NCI-H2107 (cell line): ENCODE measurements around the gene MAST2.
"Not testable (repeated sequence)": the region's sequence is repeated elsewhere in the genome, so short reads cannot be mapped to it uniquely, and the experiment has no call there.

ENCODE experiments used
- DNase-seq: peaks from one replicate; lab custom pipeline; 2025; lab: John Stamatoyannopoulos, UW

Gene MAST2

DNA sequence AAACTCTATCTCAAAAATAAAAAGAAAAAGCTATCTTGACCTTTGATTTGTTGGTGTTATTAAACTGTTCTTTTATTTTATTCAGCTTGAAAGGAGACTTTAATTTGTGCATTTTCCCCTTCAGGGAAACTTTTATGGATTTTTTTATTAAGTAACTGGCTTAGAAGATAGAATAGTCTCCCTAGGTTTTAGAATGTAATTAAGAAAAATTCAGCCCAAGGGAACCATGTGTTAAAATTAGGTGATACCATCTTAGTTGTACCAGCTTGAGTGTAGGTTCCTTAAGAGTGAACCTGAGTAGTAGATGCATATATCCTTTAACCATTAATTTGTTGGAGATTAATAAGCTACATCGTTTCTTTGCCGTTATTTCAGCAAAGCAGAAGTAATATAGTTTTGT is 11.4 kb downstream of the MAST2 start:
- DNase-seq = no peak

DNA sequence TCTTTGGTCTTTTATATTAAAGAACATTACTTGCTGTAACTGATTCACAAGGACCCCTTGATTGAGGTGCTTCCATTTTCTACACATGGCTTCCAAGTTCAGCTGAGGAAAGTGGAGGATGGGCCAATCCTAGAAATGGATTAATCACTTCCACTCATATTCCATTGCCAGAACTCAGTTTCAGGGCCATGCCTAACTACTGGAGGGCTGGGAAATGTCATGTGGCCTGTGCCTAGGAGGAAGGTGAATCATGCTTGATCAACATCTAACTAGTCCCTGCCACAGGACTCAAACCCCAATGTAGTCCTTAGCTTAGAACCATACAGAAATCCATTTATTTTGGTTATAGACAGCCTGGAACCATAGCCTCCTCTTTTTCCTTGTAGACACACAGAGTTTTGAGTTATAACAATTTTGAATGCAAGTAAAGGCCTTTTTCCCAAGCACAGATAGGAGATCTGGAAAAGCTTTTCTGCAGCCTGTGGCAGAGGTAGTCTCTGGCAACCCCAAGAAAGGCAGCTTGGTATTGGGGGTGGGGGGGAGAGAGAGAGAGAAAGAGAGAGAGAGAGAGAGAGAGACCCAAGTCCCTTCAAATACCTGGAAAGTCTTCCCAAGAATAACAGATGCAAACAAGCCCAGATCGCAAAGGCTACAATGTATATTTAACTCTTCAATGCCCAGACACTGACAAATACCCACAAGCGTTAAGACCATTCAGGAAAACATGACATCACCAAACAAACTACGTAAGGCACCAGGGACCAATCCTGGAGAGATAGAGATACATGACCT is 12.5 kb downstream of the MAST2 start:
- DNase-seq = no peak

DNA sequence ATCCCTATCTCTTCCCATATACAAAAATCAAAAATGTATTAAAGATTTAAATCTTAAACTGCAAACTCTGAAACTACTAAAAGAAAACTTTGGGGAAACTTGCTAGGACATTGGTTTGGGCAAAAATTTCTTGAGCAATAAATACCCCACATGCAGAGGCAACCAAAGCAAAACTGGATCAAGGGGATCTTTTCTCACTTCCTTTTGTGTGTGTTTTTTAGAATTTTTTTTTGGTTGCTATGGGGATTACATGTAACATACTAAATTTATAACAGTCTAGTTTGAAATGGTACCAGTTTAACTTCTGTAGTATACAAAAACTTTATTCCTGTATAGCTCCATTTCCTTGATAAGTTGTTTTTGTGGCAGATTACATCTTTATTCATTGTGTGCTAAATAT is 16.8 kb downstream of the MAST2 start:
- DNase-seq = no peak

DNA sequence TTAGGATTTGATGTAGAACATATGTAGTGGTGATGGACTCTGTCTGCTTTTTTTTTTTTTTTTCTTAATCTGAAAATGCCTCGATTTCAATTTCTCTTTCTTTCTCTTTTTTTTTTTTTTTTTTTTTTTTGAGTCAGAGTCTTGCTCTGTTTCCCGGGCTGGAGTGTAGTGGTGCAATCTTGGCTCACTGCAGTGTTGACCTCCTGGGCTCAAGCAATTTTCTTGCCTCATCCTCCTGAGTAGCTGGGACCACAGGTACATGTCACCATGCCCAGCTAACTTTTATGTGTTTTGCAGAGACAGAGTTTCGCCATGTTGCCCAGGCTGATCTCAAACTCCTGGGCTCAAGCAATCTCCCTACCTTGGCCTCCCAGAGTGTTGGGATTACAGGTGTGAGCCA is 17.4 kb downstream of the MAST2 start:
- DNase-seq = no peak

DNA sequence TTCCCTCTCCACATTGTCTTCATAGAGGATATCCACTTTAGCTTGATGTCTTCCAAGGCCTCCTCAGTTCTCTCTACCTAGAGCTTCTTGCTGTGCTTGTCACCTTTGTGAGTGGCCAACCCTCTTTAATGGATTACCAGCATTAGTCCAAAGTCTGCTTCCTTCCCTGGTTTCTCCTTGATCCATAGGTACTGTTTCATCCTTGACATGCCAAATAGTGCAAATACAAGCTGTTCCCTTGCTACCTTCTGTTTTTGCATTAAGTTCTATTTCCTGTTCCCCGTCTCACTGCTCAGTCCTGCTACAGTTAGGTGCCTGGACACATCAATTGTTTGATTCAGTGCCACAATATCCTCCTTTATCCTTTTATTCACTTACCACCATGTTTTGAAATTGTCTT is 19.2 kb downstream of the MAST2 start:
- no peak for DNase-seq

DNA sequence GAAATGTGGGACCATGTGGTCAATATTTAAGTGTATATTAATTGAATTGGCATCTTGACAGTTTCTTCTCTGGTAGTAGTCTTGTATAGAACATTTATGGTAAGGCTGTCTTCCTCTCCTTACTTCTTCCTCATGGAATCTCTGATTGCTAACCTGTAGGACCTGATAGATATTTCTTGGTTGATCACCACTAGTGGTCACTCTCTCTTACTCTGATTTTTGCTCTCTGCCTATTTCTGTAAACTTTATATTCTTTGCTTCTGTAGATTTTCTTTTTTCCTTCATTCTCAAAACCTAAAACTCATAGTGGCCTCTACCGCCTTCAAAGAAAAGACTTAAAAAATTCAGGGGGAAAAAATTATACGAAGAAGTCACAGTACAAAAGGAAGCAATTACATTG is 21.2 kb downstream of the MAST2 start:
- no peak for DNase-seq

DNA sequence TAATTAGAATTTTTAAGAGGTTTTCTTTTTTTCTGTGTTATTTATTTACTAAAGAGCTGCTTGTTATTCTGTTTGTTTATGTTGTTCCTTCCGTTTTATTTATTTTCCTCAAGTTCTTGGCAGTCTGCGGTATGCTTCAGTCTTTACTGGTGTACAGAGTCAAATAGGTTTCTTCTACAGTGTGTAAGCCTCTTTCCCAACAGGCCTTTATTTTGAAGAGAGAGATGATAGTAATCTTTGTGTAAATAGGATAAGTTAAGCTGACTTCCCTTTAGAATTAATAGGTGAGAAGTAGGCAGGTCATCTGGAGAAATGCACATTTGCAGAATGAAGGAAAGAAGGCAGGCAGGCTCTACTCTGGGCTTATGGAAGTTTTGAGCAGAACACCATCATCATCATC is 23.8 kb downstream of the MAST2 start:
- no peak for DNase-seq

DNA sequence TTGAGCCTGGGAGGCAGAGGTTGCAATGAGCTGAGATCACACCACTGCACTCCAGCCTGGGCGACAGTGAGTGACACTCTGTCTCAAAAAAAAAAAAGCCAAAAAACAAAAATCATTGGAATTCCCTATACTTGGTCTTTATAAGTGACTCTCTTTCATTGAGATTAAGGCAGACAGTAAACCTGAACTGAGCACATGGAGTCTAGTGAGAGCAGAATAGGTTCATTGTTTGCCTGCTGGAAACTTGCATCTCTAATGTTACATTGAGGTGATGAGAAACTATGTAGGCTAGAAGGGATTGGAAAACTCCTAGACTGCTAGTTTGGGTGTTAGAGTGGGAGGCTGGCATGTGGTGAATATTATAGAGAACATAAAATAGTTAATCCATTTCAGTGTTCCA is 25.4 kb downstream of the MAST2 start:
- DNase-seq = no peak

DNA sequence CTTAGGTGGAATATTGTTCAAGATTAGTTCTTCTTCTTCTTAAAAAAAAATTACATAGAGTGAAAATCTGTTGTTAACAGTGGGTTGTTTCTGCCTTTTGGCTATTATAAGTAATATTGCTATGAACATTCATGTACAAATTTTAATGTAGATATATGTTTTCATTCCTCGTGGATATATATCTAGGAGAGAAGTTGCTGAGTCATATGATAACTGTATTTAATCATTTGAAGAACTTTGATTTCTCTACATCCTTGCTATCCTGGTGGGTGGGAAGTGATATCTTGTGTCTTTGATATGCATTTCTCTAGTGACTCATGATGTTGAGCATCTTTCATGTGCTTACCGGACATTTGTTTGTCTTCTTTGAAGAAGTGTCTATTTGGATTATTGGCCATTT is 29.9 kb downstream of the MAST2 start:
- no peak for DNase-seq

DNA sequence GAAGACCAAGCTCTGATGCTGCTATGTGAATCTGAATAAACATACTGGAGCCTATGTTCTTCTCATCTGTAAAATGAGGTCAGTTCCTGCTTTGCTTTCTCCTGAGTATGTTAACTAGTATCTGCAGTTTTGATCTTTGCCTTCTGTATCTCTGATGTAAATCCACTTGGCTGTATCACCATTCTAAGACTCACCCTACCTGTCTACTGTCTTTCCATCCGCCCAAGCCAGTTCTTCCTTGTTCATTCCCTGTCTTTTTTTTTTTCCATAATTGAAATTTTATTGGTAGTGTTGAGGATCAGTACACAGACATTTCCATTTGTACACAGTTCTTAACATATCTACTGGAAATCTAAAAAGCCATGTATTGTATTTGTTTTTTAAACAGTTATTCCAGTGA is 31.3 kb downstream of the MAST2 start:
- DNase-seq = no peak

DNA sequence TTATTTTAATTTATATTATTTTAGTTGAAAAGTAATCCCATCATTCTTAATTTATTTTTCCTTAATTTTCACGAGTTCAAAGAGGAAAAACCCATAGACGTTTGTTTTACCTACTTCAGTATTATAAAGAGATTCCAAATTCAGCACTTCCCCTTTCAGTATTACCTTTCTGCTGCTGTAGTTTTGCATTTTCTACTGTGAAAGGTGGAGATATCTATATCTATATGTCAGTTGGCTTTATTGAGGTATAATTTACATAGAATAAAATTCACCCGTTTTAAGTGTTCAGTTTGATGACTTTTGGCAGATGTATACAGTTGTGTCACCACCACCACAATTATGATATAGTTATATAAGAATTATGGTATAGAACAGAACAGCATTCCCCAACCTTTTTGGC is 33.0 kb downstream of the MAST2 start:
- no peak for DNase-seq

DNA sequence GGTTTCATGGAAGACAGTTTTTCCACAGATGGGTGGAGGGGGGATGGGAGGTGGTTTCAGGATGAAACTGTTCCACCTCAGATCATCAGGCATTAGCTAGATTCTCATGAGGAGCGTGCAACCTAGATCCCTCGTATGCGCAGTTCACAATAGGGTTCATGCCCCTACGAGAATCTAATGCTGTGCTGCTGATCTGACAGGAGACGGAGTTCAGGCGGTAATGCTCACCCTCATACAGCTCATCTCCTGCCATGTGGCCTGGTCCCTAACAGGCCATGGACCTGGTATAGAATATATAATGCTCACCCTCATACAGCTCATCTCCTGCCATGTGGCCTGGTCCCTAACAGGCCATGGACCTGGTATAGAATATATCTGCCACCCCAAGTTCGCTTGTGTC is 33.4 kb downstream of the MAST2 start:
- DNase-seq = not testable (repeated sequence)

DNA sequence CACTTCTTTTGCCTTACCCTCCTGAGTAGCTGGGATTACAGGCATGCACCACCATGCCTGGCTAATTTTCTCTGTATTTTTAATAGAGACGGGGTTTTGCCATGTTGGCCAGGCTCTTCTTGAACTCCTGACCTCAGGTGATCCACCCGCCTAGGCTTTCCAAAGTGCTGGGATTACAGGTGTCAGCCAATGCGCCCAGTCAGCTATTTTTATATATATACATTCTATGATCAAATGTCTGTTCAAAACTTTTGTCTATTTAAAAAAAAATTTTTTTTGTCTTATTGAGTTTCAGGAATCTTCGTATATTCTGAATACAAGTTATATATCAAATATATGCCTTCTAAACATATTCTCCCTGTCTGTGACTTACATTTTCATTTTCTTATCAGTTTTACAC is 34.9 kb downstream of the MAST2 start:
- DNase-seq = not testable (repeated sequence)

DNA sequence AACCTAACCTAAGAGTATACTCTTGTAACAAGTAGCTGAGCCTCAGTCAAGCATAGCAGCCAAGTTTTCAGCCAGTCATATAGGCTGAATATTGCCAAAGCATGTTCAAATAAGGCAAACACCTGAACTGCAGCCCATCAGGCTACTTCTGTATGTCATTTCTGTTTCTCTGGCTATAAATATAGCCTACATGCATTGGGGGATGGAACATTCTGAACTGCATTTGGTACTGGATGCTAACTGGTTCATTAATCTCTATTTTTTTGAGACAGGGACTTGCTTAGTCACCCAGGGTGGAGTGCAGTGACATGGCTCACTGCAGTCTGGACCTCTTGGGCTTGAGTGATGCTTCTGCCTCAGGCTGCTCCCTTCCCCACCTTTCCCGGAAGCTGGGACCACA is 37.3 kb downstream of the MAST2 start:
- DNase-seq = no peak

DNA sequence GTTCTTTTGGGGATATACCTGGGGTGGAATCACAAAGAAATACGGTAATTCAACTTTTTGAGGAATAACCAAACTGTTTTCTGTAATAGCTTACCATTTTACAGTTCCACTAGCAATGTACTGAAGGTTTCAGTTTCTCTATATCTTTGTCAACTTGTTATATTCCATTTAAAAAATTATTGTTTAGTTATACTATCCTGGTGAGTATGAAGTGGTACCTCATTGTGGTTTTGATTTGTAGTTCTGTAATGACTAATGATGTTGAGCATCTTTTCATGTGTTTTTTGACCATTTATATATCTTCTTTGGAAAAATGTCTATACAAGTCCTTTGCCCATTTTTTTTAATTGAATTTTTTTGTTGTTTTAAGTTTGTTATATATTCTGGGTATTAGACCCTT is 39.4 kb downstream of the MAST2 start:
- DNase-seq = no peak

DNA sequence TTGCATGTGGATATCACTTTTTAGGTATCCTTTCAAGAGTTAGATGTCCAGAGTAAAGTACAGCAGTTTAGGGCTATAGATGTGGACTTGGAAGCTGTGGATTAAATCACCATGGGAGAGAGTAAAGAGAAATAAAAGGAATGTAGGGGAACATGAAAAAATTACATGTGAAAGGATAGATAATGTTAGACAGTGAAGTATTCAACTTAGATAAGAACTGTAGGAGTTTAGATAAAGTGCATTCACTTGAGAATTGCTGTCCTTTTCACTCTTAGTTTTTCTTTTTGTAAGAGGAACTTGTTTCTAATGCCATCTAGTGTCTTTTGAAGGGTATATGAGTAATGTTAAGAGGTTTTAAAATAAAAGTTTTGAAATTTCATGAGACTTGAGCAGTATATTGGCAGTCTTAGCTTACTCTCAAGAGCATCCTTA is 40.1 kb downstream of the MAST2 start:
- no peak for DNase-seq

DNA sequence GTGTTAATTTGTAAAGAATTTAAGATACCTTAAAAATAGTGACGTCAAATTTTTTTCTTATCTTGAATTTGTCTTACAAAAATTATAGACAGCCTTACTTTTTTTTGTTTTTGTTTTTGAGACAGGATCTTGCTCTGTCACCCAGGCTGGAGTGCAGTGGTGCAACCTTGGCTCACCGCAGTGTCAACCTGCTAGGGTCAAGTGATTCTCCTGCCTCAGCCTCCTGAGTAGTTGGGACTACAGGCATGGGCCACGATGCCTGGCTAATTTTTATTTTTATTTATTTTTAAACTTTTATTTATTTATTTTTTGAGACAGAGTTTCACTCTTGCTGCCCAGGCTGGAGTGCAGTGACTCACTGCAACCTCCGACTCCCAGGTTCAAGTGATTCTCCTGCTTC is 40.6 kb downstream of the MAST2 start:
- not testable (repeated sequence) for DNase-seq

DNA sequence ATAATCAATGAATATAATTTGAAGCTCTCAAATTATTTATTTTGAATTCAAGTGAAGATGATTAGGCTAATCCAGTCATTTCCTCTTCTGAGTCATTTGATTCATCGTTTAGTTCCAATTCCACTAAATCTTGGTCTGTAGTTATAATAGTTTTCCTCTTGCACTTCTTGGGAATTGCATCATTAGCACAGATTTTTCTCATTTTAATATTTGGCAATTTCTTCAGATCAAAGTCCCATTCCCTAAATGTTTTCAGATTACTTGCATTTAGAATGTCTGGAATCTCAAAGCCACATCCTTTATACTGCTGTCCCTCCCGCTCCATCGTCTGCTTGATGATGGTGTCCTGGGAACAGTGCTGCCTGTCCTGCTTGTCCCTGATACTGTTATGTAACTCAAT is 43.5 kb downstream of the MAST2 start:
- no peak for DNase-seq

DNA sequence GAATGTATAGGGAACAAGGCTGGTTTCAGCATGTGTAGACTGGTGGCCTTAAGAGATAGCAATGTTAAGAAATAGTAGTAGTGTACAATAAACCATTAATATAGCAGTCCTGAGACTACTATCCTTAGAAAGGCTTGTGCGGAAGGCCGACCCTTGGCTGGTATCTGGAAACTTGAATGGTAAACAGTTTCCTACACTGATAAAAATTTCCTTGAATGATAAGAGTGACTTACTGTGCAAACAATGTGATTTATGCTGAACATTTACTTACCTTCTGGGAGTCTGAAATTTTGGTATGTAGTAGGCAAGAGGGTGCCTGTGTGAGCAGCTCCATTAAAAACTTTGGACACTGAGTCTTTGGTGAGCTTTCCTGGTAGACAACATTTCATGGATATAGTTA is 44.7 kb downstream of the MAST2 start:
- DNase-seq = no peak

DNA sequence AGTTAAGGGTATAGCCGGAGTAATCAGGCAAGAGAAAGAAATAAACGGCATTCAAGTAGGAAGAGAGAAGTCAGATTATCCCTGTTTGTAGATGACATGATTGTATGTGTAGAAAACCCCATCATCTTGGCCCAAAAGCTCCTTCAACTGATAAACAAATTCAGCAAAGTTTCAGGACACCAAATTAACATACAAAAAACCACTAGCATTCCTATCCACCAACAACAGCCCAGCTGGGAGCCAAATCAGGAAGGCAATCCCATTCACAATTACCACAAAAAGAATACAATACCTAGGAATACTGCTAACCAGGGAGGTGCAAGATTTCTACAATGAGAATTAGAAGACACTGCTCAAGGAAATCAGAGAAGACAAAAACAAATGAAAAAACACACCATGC is 45.3 kb downstream of the MAST2 start:
- no peak for DNase-seq

DNA sequence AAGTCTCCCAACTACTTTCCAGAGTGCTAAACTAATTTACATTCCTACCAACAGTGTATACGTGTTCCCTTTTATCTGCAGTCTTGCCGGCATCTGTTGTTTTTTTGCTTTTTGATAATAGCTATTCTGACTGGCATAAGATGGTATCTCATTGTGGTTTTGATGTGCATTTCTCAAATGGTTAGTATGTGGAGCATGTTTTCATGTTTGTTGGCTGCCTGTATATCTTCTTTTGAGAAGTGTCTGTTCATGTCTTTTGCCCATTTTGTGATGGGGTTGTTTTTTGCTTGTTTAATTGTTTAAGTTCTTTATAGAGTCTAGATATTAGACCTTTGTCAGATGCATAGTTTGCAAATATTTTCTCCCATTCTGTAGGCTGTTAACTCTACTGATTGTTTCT is 46.6 kb downstream of the MAST2 start:
- DNase-seq = no peak

DNA sequence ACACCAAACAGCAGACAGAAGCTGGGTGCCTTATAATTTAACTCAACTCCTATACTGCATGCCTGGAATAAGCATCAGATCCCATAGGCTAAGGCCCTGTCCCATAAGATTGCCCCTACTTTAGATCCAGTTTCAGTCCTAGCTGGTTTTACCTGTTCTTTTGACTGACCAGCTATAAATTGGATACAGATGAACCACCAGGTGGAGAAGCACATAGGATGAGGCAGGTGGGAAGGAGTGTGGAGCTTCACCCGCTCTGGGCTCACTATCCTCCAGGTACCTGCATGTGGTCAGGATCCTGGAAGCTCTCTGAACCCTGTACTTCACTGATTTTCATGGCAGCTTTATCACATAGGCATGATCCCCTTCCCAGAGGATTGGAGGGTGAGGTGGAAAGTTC is 51.3 kb downstream of the MAST2 start:
- no peak for DNase-seq

DNA sequence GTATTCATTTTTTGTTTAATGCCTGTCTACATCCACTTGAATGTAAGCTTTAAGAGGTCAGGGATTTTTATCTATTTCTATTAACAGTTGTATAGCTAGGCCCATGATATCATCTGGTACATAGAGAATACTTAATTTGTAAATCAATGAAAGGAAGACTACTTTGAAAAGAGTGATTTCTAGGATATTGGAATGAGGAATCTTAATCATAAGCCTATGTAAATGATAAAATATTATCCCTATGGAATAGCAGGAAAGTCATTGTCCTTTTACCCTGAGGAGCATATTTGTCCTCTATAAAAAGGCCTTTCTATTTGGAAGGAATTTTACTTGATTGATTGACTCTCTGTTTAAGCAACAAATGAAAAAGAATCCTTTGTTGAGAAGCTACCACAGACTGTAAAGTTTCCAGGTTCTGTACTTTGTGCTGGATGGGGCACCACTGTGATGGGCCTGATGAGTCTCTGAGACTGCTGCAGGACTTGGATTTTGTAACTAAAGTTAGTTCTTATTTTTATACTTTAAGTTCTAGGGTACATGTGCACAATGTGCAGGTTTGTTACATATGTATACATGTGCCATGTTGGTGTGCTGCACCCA is 53.8 kb downstream of the MAST2 start:
- DNase-seq = no peak
